Measurements from ENCODE around the gene ENTPD2. TPM values are rescaled to one million over a fixed set of nuclear protein-coding genes. Genes with fewer than 3 reads are reported as not detected.
A peak's percentile ranks its signal among the peaks of the same experiment; 100 is the strongest.

Gene ENTPD2
- total and polyA plus RNA-seq, 9 of the 15 experiments (the other 6 are each of a cell fraction or from before 2014, with no cell fraction given), result 0.04 to 0.60 (median 0.14) TPM; not detected in 4

GRCh38 chr9:137046088-137046787, 7.6 kb downstream of the ENTPD2 start, which contains the start of gene NPDC1 (continued):
- TF ChIP-seq CHD7 (IDR thresholded peaks at IDR 0.05; ENCODE audit: low read depth, low read length), result no peak
- TF ChIP-seq ZC3H8 (IDR thresholded peaks at IDR 0.05), result no peak
- TF ChIP-seq USF1 (CRISPR knock-in tag; IDR thresholded peaks at IDR 0.05), result peak; percentile 35; the same call in 1 of the 2 replicates
- TF ChIP-seq MXI1 (IDR thresholded peaks at IDR 0.05; ENCODE audit: low read depth, low read length), result no peak
- TF ChIP-seq COPS2 (conservative IDR thresholded peaks at IDR 0.05), result no peak
- peak; percentile 22; the same call in 1 of the 2 replicates for TF ChIP-seq BCOR (IDR thresholded peaks at IDR 0.05)
- no peak for TF ChIP-seq ZNF217 (CRISPR knock-in tag; IDR thresholded peaks at IDR 0.05)
- TF ChIP-seq C11orf30 (IDR thresholded peaks at IDR 0.05; ENCODE audit: low read depth), result no peak
- TF ChIP-seq TSHZ1 (CRISPR knock-in tag; IDR thresholded peaks at IDR 0.05), result no peak
- TF ChIP-seq GTF2F1 (IDR thresholded peaks at IDR 0.05; ENCODE audit: low read depth, low read length), result no peak

Measured in K562 (cell line).